Adrenal gland (tissue), 5 donors: Measurements from ENCODE around the gene OR2L8.

ENCODE experiments used
- POLR2A ChIP-seq, 2 donors: fragments of 450-650 bp; IDR thresholded peaks; one replicate each; pipeline ENCODE4 v1.6.1; 2017; ENCODE audit warnings: antibody characterized with exemption in 2 of 2, mild to moderate bottlenecking in 2 of 2, moderate library complexity in 1 of 2
- TF ChIP-seq, protein P1 (sequence below), 6 experiments: fragments of 450-650 bp in 4 of 6; fragments of 200-600 bp in 2 of 6; sonication (generic) in 1 of 6; IDR thresholded peaks; 1 replicate in 5 of 6; 2 replicates in 1 of 6; pipeline versions ENCODE4 v1.5.1 to v1.8.0; 2016 to 2021; ENCODE audit warnings: antibody characterized with exemption in 6 of 6, mild to moderate bottlenecking in 2 of 6, moderate library complexity in 1 of 6
- donor health status: DM: no; HTN: no; CAD: no.

GRCh38 chr1:247936415-247936814 is 12.2 kb upstream of the OR2L8 start:
- TF ChIP-seq, protein P1, sequence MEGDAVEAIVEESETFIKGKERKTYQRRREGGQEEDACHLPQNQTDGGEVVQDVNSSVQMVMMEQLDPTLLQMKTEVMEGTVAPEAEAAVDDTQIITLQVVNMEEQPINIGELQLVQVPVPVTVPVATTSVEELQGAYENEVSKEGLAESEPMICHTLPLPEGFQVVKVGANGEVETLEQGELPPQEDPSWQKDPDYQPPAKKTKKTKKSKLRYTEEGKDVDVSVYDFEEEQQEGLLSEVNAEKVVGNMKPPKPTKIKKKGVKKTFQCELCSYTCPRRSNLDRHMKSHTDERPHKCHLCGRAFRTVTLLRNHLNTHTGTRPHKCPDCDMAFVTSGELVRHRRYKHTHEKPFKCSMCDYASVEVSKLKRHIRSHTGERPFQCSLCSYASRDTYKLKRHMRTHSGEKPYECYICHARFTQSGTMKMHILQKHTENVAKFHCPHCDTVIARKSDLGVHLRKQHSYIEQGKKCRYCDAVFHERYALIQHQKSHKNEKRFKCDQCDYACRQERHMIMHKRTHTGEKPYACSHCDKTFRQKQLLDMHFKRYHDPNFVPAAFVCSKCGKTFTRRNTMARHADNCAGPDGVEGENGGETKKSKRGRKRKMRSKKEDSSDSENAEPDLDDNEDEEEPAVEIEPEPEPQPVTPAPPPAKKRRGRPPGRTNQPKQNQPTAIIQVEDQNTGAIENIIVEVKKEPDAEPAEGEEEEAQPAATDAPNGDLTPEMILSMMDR (IDR thresholded peaks at IDR 0.05) = no peak
- no peak for TF ChIP-seq POLR2A (IDR thresholded peaks at IDR 0.05)
